Loucy (cell line): ENCODE results near the gene IGFN1.

Experiments
- CTCF ChIP-seq: fragments of 200-600 bp; sonication (generic); conservative IDR thresholded peaks from 2 replicates; pipeline ENCODE4 v1.5.1; 2014; ENCODE audit warnings: mild to moderate bottlenecking, antibody characterized with exemption, low read length
- EZH2phosphoT487 ChIP-seq: fragments of 200-600 bp; IDR thresholded peaks from 2 replicates; pipeline ENCODE4 v1.6.1; 2018; ENCODE audit warnings: antibody characterized with exemption, mild to moderate bottlenecking, moderate library complexity, borderline replicate concordance

GRCh38 chr1:201145132-201145531 lies 45.5 kb upstream of the IGFN1 start:
- TF ChIP-seq CTCF (no peak), EZH2phosphoT487 (no peak)
